Activated naive CD8-positive, alpha-beta T cell treated with anti-CD3 and anti-CD28 coated beads, Interleukin-2, amount 50 U/mL, for 24 hours (primary cell): ENCODE data around the gene LCMT1.
"Not testable (repeated sequence)": the region's sequence is repeated elsewhere in the genome, so short reads cannot be mapped to it uniquely, and the experiment has no call there.

ENCODE experiments used
- ATAC-seq: fragments of 150-1000 bp; cut with Tn5 transposase; one replicate; pipeline ENCODE4 v1.10.0; 2021
- DNase-seq: peaks from one replicate; pipeline ENCODE4 v3.0.0; 2021
- H3K27ac Mint-ChIP-seq: one replicate; pipeline ENCODE4 v1.8.0; 2021; ENCODE audit warnings: mild to moderate bottlenecking, mixed read lengths
- H3K27me3 Mint-ChIP-seq: one replicate; pipeline ENCODE4 v1.8.0; 2021; ENCODE audit warnings: mixed read lengths
- H3K36me3 Mint-ChIP-seq: one replicate; pipeline ENCODE4 v1.8.0; 2021; ENCODE audit warnings: low read depth, mixed read lengths
- H3K4me1 Mint-ChIP-seq: one replicate; pipeline ENCODE4 v1.8.0; 2021; ENCODE audit warnings: mixed read lengths
- H3K4me3 Mint-ChIP-seq: one replicate; pipeline ENCODE4 v1.8.0; 2021; ENCODE audit warnings: mild to moderate bottlenecking, moderate library complexity, mixed read lengths
- H3K9me3 Mint-ChIP-seq: one replicate; pipeline ENCODE4 v1.8.0; 2021; ENCODE audit warnings: mixed read lengths

The LCMT1 gene

GRCh38 chr16:25177831-25178688 is 66.5 kb downstream of the LCMT1 start:
- no peaks in the 10 kb centered on the region for H3K4me1 Mint-ChIP-seq
- peaks cover 3% of the 10 kb centered on the region for H3K36me3 Mint-ChIP-seq
- no peak overlapping the region for H3K4me3 Mint-ChIP-seq
- H3K27me3 Mint-ChIP-seq: no peaks in the 10 kb centered on the region
- no peak for DNase-seq
- H3K9me3 Mint-ChIP-seq: no peaks in the 10 kb centered on the region
- no peak for ATAC-seq
- no peak overlapping the region for H3K27ac Mint-ChIP-seq

- not testable (repeated sequence) for H3K27me3 Mint-ChIP-seq, H3K4me3 Mint-ChIP-seq, DNase-seq, H3K4me1 Mint-ChIP-seq, ATAC-seq, H3K9me3 Mint-ChIP-seq, H3K36me3 Mint-ChIP-seq, H3K27ac Mint-ChIP-seq
Observed at GRCh38 chr16:25181236-25181635, 69.7 kb downstream of the LCMT1 start.

- H3K9me3 Mint-ChIP-seq: no peaks in the 10 kb centered on the region
- no peaks in the 10 kb centered on the region for H3K4me1 Mint-ChIP-seq
- H3K27me3 Mint-ChIP-seq: no peaks in the 10 kb centered on the region
- no peak overlapping the region for H3K4me3 Mint-ChIP-seq
- no peak overlapping the region for H3K27ac Mint-ChIP-seq
- no peak for ATAC-seq
- no peaks in the 10 kb centered on the region for H3K36me3 Mint-ChIP-seq
- DNase-seq: no peak
Observed at GRCh38 chr16:25184771-25185170, 73.2 kb downstream of the LCMT1 start.

- Mint-ChIP-seq H3K4me3 (no peak overlapping the region), H3K27me3 (no peaks in the 10 kb centered on the region), H3K9me3 (no peaks in the 10 kb centered on the region), H3K27ac (no peak overlapping the region), H3K36me3 (no peaks in the 10 kb centered on the region), H3K4me1 (no peaks in the 10 kb centered on the region)
- no peak for DNase-seq
- ATAC-seq: no peak
Observed at GRCh38 chr16:25187491-25187795, 75.9 kb downstream of the LCMT1 start.

GRCh38 chr16:25189305-25189704 is 77.8 kb downstream of the LCMT1 start:
- ATAC-seq: no peak
- H3K4me1 Mint-ChIP-seq: no peaks in the 10 kb centered on the region

GRCh38 chr16:25192096-25192495 is 80.6 kb downstream of the LCMT1 start:
- DNase-seq (no peak), ATAC-seq (no peak)
- no peaks in the 10 kb centered on the region for H3K27me3 Mint-ChIP-seq
- no peaks in the 10 kb centered on the region for H3K9me3 Mint-ChIP-seq
- no peak overlapping the region for H3K27ac Mint-ChIP-seq
- H3K36me3 Mint-ChIP-seq: no peaks in the 10 kb centered on the region
- H3K4me3 Mint-ChIP-seq: no peak overlapping the region
- no peaks in the 10 kb centered on the region for H3K4me1 Mint-ChIP-seq

More at GRCh38 chr16:25189305-25189704, 77.8 kb downstream of the LCMT1 start:
- Mint-ChIP-seq H3K4me3 (no peak overlapping the region), H3K9me3 (no peaks in the 10 kb centered on the region), H3K27me3 (no peaks in the 10 kb centered on the region), H3K27ac (no peak overlapping the region), H3K36me3 (no peaks in the 10 kb centered on the region)
- DNase-seq: no peak

GRCh38 chr16:25194273-25194878 is 82.8 kb downstream of the LCMT1 start:
- Mint-ChIP-seq H3K9me3 (no peaks in the 10 kb centered on the region), H3K27me3 (no peaks in the 10 kb centered on the region), H3K27ac (no peak overlapping the region), H3K4me3 (no peak overlapping the region), H3K4me1 (no peaks in the 10 kb centered on the region), H3K36me3 (no peaks in the 10 kb centered on the region)
- no peak for ATAC-seq
- DNase-seq: no peak

GRCh38 chr16:25198021-25198420 is 86.5 kb downstream of the LCMT1 start:
- Mint-ChIP-seq H3K27ac (no peak overlapping the region), H3K36me3 (no peaks in the 10 kb centered on the region), H3K4me1 (no peaks in the 10 kb centered on the region), H3K27me3 (no peaks in the 10 kb centered on the region), H3K4me3 (no peak overlapping the region), H3K9me3 (no peaks in the 10 kb centered on the region)
- ATAC-seq: no peak
- DNase-seq: no peak

- no peaks in the 10 kb centered on the region for H3K27me3 Mint-ChIP-seq
- DNase-seq (no peak), ATAC-seq (no peak)
- H3K36me3 Mint-ChIP-seq: no peaks in the 10 kb centered on the region
- no peaks in the 10 kb centered on the region for H3K4me1 Mint-ChIP-seq
- no peak overlapping the region for H3K4me3 Mint-ChIP-seq
- H3K27ac Mint-ChIP-seq: no peak overlapping the region
- no peaks in the 10 kb centered on the region for H3K9me3 Mint-ChIP-seq
Observed at GRCh38 chr16:25199457-25199856, 87.9 kb downstream of the LCMT1 start.

GRCh38 chr16:25210758-25211157 is 99.2 kb downstream of the LCMT1 start:
- Mint-ChIP-seq H3K27me3 (no peaks in the 10 kb centered on the region), H3K27ac (no peak overlapping the region)

GRCh38 chr16:25212636-25213035 is 101.1 kb downstream of the LCMT1 start:
- Mint-ChIP-seq H3K36me3 (no peaks in the 10 kb centered on the region), H3K27me3 (no peaks in the 10 kb centered on the region), H3K4me3 (no peak overlapping the region), H3K27ac (no peak overlapping the region), H3K9me3 (no peaks in the 10 kb centered on the region), H3K4me1 (peaks cover 4% of the 10 kb centered on the region)
- no peak for DNase-seq
- ATAC-seq: no peak

More at GRCh38 chr16:25210758-25211157, 99.2 kb downstream of the LCMT1 start:
- Mint-ChIP-seq H3K36me3 (no peaks in the 10 kb centered on the region), H3K9me3 (no peaks in the 10 kb centered on the region), H3K4me1 (peaks cover 4% of the 10 kb centered on the region), H3K4me3 (no peak overlapping the region)
- ATAC-seq: peak; percentile 96
- DNase-seq: peak; percentile 22

- no peak overlapping the region for H3K27ac Mint-ChIP-seq
- DNase-seq: no peak
- H3K4me3 Mint-ChIP-seq: no peak overlapping the region
- H3K4me1 Mint-ChIP-seq: peaks cover 4% of the 10 kb centered on the region
- no peaks in the 10 kb centered on the region for H3K36me3 Mint-ChIP-seq
- ATAC-seq: no peak
- H3K27me3 Mint-ChIP-seq: no peaks in the 10 kb centered on the region
- H3K9me3 Mint-ChIP-seq: no peaks in the 10 kb centered on the region
Observed at GRCh38 chr16:25213709-25214397, 102.3 kb downstream of the LCMT1 start.

- no peak overlapping the region for H3K27ac Mint-ChIP-seq
- H3K27me3 Mint-ChIP-seq: no peaks in the 10 kb centered on the region
- DNase-seq (no peak), ATAC-seq (no peak)
- no peaks in the 10 kb centered on the region for H3K36me3 Mint-ChIP-seq
- no peak overlapping the region for H3K4me3 Mint-ChIP-seq
- no peaks in the 10 kb centered on the region for H3K9me3 Mint-ChIP-seq
- no peaks in the 10 kb centered on the region for H3K4me1 Mint-ChIP-seq
Observed at GRCh38 chr16:25217112-25217511, 105.6 kb downstream of the LCMT1 start.

- Mint-ChIP-seq H3K4me3 (no peak overlapping the region), H3K4me1 (no peaks in the 10 kb centered on the region), H3K36me3 (no peaks in the 10 kb centered on the region), H3K27ac (no peak overlapping the region), H3K27me3 (no peaks in the 10 kb centered on the region), H3K9me3 (no peaks in the 10 kb centered on the region)
- DNase-seq (no peak), ATAC-seq (no peak)
Observed at GRCh38 chr16:25217921-25218320, 106.4 kb downstream of the LCMT1 start.
